ENCODE data around the gene BAAT. TPM values are rescaled to one million over a fixed set of nuclear protein-coding genes. Genes with fewer than 3 reads are reported as not detected.
A peak's percentile ranks its signal among the peaks of the same experiment; 100 is the strongest.

BAAT gene
- total and polyA plus RNA-seq, 2 experiments from 2014 or later, result 19.8 to 41.8 TPM

- Histone ChIP-seq H3K9me2 (replicated peaks; ENCODE audit: insufficient read depth) (no peaks in the 10 kb centered on the region), H2AFZ (no peak overlapping the region), H3K27ac (peak overlapping the region; percentile 79), H4K20me1 (ENCODE audit: insufficient read depth, poor library complexity, severe bottlenecking) (no peaks in the 10 kb centered on the region), H3K36me3 (replicated peaks; ENCODE audit: insufficient read depth, low read depth) (no peaks in the 10 kb centered on the region), H3K27me3 (no peaks in the 10 kb centered on the region), H3K79me2 (no peaks in the 10 kb centered on the region), H3K4me1 (ENCODE audit: insufficient read depth) (peaks cover 22% of the 10 kb centered on the region), H3K9me3 (ENCODE audit: low read depth) (peaks cover 5% of the 10 kb centered on the region), H3K4me2 (no peak overlapping the region), H3K4me3 (no peak overlapping the region)
- TF ChIP-seq CTCF (IDR thresholded peaks at IDR 0.05; ENCODE audit: poor library complexity) (no peak), EZH2 (IDR thresholded peaks at IDR 0.05; ENCODE audit: borderline replicate concordance) (no peak), EZH2phosphoT487 (IDR thresholded peaks at IDR 0.05; ENCODE audit: low read depth, severe bottlenecking, unreplicated experiment) (no peak)
- WGBS (ENCODE audit: low lambda C conversion rate, missing lambda C conversion rate), result 74% methylated on average over 1 of the region's 1 CpG
- DNase-seq (ENCODE audit: low spot score), result no peak
Observed at GRCh38 chr9:101326035-101326434, 58.8 kb downstream of the BAAT start.

GRCh38 chr9:101325053-101325452 is 59.8 kb downstream of the BAAT start:
- peaks cover 5% of the 10 kb centered on the region for H3K9me3 ChIP-seq (ENCODE audit: low read depth)
- no peaks in the 10 kb centered on the region for H4K20me1 ChIP-seq (ENCODE audit: insufficient read depth, poor library complexity, severe bottlenecking)
- no peak for DNase-seq (ENCODE audit: low spot score)
- H3K36me3 ChIP-seq (replicated peaks; ENCODE audit: insufficient read depth, low read depth), result no peaks in the 10 kb centered on the region
- H3K4me3 ChIP-seq, result no peak overlapping the region
- peak overlapping the region; percentile 79 for H3K27ac ChIP-seq
- no peak for TF ChIP-seq EZH2phosphoT487 (IDR thresholded peaks at IDR 0.05; ENCODE audit: low read depth, severe bottlenecking, unreplicated experiment)
- TF ChIP-seq EZH2 (IDR thresholded peaks at IDR 0.05; ENCODE audit: borderline replicate concordance), result no peak
- TF ChIP-seq CTCF (IDR thresholded peaks at IDR 0.05; ENCODE audit: poor library complexity), result no peak
- no peak overlapping the region for H3K4me2 ChIP-seq
- no peaks in the 10 kb centered on the region for H3K9me2 ChIP-seq (replicated peaks; ENCODE audit: insufficient read depth)
- H3K27me3 ChIP-seq, result no peaks in the 10 kb centered on the region
- peaks cover 22% of the 10 kb centered on the region for H3K4me1 ChIP-seq (ENCODE audit: insufficient read depth)
- no peaks in the 10 kb centered on the region for H3K79me2 ChIP-seq
- H2AFZ ChIP-seq, result no peak overlapping the region
- WGBS (ENCODE audit: low lambda C conversion rate, missing lambda C conversion rate), result 59% methylated on average over 2 of the region's 2 CpGs

GRCh38 chr9:101324245-101324804 is 60.5 kb downstream of the BAAT start:
- H3K9me2 ChIP-seq (replicated peaks; ENCODE audit: insufficient read depth), result no peaks in the 10 kb centered on the region
- no peak overlapping the region for H3K4me3 ChIP-seq
- no peaks in the 10 kb centered on the region for H3K79me2 ChIP-seq
- H2AFZ ChIP-seq, result no peak overlapping the region
- TF ChIP-seq EZH2 (IDR thresholded peaks at IDR 0.05; ENCODE audit: borderline replicate concordance) (no peak), EZH2phosphoT487 (IDR thresholded peaks at IDR 0.05; ENCODE audit: low read depth, severe bottlenecking, unreplicated experiment) (no peak), CTCF (IDR thresholded peaks at IDR 0.05; ENCODE audit: poor library complexity) (no peak)
- H3K27me3 ChIP-seq, result no peaks in the 10 kb centered on the region
- no peaks in the 10 kb centered on the region for H3K36me3 ChIP-seq (replicated peaks; ENCODE audit: insufficient read depth, low read depth)
- H4K20me1 ChIP-seq (ENCODE audit: insufficient read depth, poor library complexity, severe bottlenecking), result no peaks in the 10 kb centered on the region
- H3K27ac ChIP-seq, result peak overlapping the region; percentile 79
- DNase-seq (ENCODE audit: low spot score), result no peak
- peak overlapping the region; percentile 38 for H3K4me2 ChIP-seq
- peaks cover 22% of the 10 kb centered on the region for H3K4me1 ChIP-seq (ENCODE audit: insufficient read depth)
- 61% methylated on average over 3 of the region's 3 CpGs for WGBS (ENCODE audit: low lambda C conversion rate, missing lambda C conversion rate)
- H3K9me3 ChIP-seq (ENCODE audit: low read depth), result peaks cover 5% of the 10 kb centered on the region
